ENCODE measurements around the gene TFEC.

- TF ChIP-seq, protein P1, sequence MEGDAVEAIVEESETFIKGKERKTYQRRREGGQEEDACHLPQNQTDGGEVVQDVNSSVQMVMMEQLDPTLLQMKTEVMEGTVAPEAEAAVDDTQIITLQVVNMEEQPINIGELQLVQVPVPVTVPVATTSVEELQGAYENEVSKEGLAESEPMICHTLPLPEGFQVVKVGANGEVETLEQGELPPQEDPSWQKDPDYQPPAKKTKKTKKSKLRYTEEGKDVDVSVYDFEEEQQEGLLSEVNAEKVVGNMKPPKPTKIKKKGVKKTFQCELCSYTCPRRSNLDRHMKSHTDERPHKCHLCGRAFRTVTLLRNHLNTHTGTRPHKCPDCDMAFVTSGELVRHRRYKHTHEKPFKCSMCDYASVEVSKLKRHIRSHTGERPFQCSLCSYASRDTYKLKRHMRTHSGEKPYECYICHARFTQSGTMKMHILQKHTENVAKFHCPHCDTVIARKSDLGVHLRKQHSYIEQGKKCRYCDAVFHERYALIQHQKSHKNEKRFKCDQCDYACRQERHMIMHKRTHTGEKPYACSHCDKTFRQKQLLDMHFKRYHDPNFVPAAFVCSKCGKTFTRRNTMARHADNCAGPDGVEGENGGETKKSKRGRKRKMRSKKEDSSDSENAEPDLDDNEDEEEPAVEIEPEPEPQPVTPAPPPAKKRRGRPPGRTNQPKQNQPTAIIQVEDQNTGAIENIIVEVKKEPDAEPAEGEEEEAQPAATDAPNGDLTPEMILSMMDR (IDR thresholded peaks at IDR 0.05) = no peak
- no peak for TF ChIP-seq POLR2AphosphoS5 (IDR thresholded peaks at IDR 0.05)
Observed at GRCh38 chr7:116064179-116064578, 33.6 kb upstream of the TFEC start.
